HepG2 (cell line): ENCODE results near the gene TDRD9. TPM values are rescaled to one million over a fixed set of nuclear protein-coding genes. Genes with fewer than 3 reads are reported as not detected.

Experiments used
- ARID5B ChIP-seq: IDR thresholded peaks from 2 replicates; pipeline ENCODE4 v1.4.0; 2020; ENCODE audit warnings: mild to moderate bottlenecking, missing genetic modification reagents
- KAT7 ChIP-seq: IDR thresholded peaks from 2 replicates; pipeline ENCODE4 v1.6.1; 2018; ENCODE audit warnings: borderline replicate concordance, missing compliant biosample characterization
- KDM2A ChIP-seq: sonication (generic); formaldehyde crosslinking; IDR thresholded peaks from 2 replicates; pipeline ENCODE4 v1.4.0; 2020; ENCODE audit warnings: low read depth, missing genetic modification reagents, borderline replicate concordance
- PHF8 ChIP-seq: sonication (generic); formaldehyde crosslinking; IDR thresholded peaks from 2 replicates; pipeline ENCODE4 v1.5.0; 2020; ENCODE audit warnings: missing genetic modification reagents
- POGZ ChIP-seq: sonication (generic); formaldehyde crosslinking; IDR thresholded peaks from 2 replicates; pipeline ENCODE4 v1.4.0; 2020; ENCODE audit warnings: mild to moderate bottlenecking, missing genetic modification reagents
- SNAI1 ChIP-seq: sonication (generic); formaldehyde crosslinking; IDR thresholded peaks from 2 replicates; pipeline ENCODE4 v1.5.0; 2020; ENCODE audit warnings: mild to moderate bottlenecking, missing genetic modification reagents, borderline replicate concordance
- SRSF1 ChIP-seq: fragments of 200-400 bp; formaldehyde crosslinking; optimal IDR thresholded peaks from 2 replicates; pipeline ENCODE3; 2017; ENCODE audit warnings: mild to moderate bottlenecking, low read depth, low read length, moderate library complexity
- TBX2 ChIP-seq: sonication (generic); formaldehyde crosslinking; IDR thresholded peaks from 2 replicates; pipeline ENCODE4 v1.5.0; 2020; ENCODE audit warnings: missing genetic modification reagents, mild to moderate bottlenecking, borderline replicate concordance
- ZFX ChIP-seq: sonication (generic); formaldehyde crosslinking; IDR thresholded peaks from 2 replicates; pipeline ENCODE4 v1.4.0; 2020; ENCODE audit warnings: mild to moderate bottlenecking, low read depth, missing genetic modification reagents, moderate library complexity
- ZNF331 ChIP-seq: sonication (generic); formaldehyde crosslinking; IDR thresholded peaks from 2 replicates; pipeline ENCODE4 v1.4.0; 2020; ENCODE audit warnings: missing genetic modification reagents
- polyA plus RNA-seq, 8 experiments: library from polyadenylated mRNA; depleted of rRNA in 3 of 8; stranded (reverse) in 7 of 8; unstranded in 1 of 8; fragments of >200 nt; fragmentation: Illumina TruSeq in 4 of 8; extraction: Trizol in 4 of 8; gene quantifications; 2 replicates each; pipeline versions ENCODE4 v1.2.1 to v1.2.3, GENCODE V29; 2011 to 2016; ENCODE audit warnings: low read depth in 4 of 8, missing spikeins in 1 of 8, mixed read lengths in 1 of 8; ENCODE audit not compliant: insufficient read depth in 1 of 8
- total RNA-seq, 5 experiments: library from RNA; depleted of rRNA; stranded (reverse); fragments of >200 nt; fragmentation: Illumina TruSeq; extraction: Trizol; gene quantifications; 2 replicates each; pipeline ENCODE4 v1.2.3, GENCODE V29; 2016; ENCODE audit warnings: low read depth in 1 of 5
- TF ChIP-seq, protein P1 (sequence below): sonication (generic); formaldehyde crosslinking; IDR thresholded peaks from 2 replicates; pipeline ENCODE4 v1.4.0; 2020; ENCODE audit warnings: missing genetic modification reagents
- TF ChIP-seq, protein P2 (sequence below): sonication (generic); formaldehyde crosslinking; IDR thresholded peaks from 2 replicates; pipeline ENCODE4 v1.4.0; 2020; ENCODE audit warnings: mild to moderate bottlenecking, missing genetic modification reagents
- TF ChIP-seq, protein P3 (sequence below): IDR thresholded peaks from 2 replicates; pipeline ENCODE4 v1.6.1; 2018; ENCODE audit warnings: missing genetic modification reagents, mild to moderate bottlenecking, missing compliant biosample characterization
- TF ChIP-seq, protein P4 (sequence below): sonication (generic); formaldehyde crosslinking; IDR thresholded peaks from 2 replicates; pipeline ENCODE4 v1.4.0; 2020; ENCODE audit warnings: missing genetic modification reagents, borderline replicate concordance

TDRD9 gene
- total and polyA plus RNA-seq, 2 of the 13 experiments (the other 11 are each of a cell fraction or from before 2014, with no cell fraction given), result not detected

DNA sequence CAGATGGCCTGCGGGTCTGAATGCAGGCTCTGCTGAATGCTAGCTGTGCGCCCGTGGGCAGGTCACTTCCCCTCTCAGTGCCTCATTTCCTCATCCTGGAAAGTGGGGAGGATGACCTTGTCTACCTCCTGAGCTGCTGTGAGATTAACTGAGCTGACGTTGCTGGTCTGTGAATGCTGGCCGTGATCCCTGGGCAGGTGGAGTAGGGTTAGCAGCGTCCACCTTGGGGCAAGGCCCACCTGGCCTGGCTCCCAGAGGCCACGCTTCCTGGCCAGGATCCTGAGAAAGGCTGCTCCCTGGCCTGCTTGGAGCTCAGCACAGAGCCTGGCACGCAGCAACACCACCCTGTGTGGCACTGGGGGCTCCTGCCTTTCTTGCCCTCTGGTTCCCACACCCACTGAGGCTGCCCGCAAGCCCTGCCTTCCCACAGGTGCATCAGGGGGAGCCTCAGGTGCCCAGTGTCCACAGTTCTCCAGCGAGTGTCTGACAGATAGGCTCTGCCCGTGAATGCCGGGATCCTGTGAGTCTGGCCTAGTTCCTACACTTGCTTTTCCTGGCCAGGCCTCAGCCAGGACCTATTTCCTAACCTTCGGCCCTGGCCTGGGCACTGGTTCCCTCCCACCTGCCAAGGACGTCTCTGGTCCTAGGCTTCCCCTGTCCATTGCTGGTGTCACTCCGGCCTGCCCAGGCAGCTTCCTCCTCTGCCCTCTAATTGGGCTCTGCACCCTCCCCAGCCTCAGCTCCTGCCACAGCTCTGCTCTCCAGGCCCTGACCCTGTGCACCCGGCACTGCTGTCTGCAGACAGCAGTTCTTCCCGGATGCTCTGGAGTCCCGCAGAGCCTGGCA is 37.2 kb upstream of the TDRD9 start (continued):
- no peak for TF ChIP-seq ARID5B (CRISPR knock-in tag)
- TF ChIP-seq, protein P1, sequence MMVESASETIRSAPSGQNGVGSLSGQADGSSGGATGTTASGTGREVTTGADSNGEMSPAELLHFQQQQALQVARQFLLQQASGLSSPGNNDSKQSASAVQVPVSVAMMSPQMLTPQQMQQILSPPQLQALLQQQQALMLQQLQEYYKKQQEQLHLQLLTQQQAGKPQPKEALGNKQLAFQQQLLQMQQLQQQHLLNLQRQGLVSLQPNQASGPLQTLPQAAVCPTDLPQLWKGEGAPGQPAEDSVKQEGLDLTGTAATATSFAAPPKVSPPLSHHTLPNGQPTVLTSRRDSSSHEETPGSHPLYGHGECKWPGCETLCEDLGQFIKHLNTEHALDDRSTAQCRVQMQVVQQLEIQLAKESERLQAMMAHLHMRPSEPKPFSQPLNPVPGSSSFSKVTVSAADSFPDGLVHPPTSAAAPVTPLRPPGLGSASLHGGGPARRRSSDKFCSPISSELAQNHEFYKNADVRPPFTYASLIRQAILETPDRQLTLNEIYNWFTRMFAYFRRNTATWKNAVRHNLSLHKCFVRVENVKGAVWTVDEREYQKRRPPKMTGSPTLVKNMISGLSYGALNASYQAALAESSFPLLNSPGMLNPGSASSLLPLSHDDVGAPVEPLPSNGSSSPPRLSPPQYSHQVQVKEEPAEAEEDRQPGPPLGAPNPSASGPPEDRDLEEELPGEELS (CRISPR knock-in tag), result 0 out of 2 replicates have a peak, but pooled peaks have one; percentile 18
- TF ChIP-seq ZFX, result peak; percentile 97
- TF ChIP-seq ZNF331 (CRISPR knock-in tag), result peak; percentile 77; the same call in 1 of the 2 replicates
- TF ChIP-seq TBX2, result no peak
- peak; percentile 63 for TF ChIP-seq SRSF1
- TF ChIP-seq PHF8 (CRISPR knock-in tag), result peak; percentile 68
- TF ChIP-seq KAT7 (CRISPR knock-in tag), result 0 out of 2 replicates have a peak, but pooled peaks have one; percentile 11
- TF ChIP-seq, protein P2, sequence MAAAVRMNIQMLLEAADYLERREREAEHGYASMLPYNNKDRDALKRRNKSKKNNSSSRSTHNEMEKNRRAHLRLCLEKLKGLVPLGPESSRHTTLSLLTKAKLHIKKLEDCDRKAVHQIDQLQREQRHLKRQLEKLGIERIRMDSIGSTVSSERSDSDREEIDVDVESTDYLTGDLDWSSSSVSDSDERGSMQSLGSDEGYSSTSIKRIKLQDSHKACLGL (CRISPR knock-in tag), result 0 out of 2 replicates have a peak, but pooled peaks have one; percentile 23
- peak; percentile 82; the same call in 1 of the 2 replicates for TF ChIP-seq SNAI1
- TF ChIP-seq, protein P3, sequence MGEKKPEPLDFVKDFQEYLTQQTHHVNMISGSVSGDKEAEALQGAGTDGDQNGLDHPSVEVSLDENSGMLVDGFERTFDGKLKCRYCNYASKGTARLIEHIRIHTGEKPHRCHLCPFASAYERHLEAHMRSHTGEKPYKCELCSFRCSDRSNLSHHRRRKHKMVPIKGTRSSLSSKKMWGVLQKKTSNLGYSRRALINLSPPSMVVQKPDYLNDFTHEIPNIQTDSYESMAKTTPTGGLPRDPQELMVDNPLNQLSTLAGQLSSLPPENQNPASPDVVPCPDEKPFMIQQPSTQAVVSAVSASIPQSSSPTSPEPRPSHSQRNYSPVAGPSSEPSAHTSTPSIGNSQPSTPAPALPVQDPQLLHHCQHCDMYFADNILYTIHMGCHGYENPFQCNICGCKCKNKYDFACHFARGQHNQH (CRISPR knock-in tag), result 0 out of 2 replicates have a peak, but pooled peaks have one; percentile 33
- TF ChIP-seq, protein P4, sequence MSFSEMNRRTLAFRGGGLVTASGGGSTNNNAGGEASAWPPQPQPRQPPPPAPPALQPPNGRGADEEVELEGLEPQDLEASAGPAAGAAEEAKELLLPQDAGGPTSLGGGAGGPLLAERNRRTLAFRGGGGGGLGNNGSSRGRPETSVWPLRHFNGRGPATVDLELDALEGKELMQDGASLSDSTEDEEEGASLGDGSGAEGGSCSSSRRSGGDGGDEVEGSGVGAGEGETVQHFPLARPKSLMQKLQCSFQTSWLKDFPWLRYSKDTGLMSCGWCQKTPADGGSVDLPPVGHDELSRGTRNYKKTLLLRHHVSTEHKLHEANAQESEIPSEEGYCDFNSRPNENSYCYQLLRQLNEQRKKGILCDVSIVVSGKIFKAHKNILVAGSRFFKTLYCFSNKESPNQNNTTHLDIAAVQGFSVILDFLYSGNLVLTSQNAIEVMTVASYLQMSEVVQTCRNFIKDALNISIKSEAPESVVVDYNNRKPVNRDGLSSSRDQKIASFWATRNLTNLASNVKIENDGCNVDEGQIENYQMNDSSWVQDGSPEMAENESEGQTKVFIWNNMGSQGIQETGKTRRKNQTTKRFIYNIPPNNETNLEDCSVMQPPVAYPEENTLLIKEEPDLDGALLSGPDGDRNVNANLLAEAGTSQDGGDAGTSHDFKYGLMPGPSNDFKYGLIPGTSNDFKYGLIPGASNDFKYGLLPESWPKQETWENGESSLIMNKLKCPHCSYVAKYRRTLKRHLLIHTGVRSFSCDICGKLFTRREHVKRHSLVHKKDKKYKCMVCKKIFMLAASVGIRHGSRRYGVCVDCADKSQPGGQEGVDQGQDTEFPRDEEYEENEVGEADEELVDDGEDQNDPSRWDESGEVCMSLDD, result 0 out of 2 replicates have a peak, but pooled peaks have one; percentile 5
- TF ChIP-seq POGZ (CRISPR knock-in tag), result peak; percentile 56; the same call in 1 of the 2 replicates
- TF ChIP-seq KDM2A (CRISPR knock-in tag), result peak; percentile 15; the same call in 1 of the 2 replicates
